NCI-H2107 (cell line): ENCODE results near the gene CHST7.

Experiments used
- DNase-seq: peaks from one replicate; lab custom pipeline; 2025; lab: John Stamatoyannopoulos, UW

CHST7 gene

DNA sequence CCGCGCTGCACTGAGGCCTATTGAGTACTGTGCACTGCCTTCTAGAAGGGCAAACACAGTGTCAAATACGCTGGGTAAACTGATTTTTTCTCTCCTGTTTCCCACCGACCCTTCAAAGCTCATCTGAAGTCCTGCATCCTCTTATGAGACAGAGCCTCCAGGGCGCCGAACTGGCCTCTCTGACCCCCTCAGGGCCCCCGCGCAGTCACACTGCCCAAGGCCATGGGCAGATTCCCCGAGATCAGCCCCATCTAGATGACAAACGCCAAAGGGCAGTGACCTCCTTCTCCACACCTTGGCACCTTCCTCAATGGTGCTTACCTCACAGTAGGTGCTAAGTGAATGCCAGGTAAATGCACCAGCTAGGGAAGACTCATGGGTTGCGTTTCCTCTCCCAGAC lies 34.4 kb downstream of the CHST7 start:
- no peak for DNase-seq

DNA sequence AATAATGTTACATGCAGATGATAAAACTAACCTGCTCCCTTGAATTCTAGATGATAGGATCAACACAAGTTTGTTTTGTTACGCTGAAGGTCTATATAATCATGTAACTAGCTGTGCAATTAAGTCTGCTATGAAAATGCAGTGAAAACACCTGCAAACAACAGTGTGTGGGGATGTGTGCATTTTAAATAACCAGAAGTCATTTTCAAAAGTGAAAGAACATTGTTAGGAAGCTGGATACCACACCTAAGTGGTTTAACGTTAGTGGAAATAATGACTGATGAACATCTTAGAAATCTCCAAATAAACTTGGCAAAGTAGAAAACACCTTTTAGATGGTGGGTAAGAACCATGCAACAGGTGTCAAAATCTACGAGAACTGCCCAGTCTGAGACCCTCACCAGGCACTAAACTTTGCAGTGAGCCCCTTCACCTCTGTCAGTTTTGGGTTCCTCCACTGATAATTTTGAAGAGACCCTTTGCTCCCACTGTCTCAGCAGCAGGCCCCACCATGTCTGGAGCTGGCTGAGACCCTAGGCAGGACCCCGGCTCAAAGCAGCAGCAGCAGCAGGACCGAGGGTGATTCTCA lies 36.6 kb downstream of the CHST7 start:
- DNase-seq = no peak

- no peak for DNase-seq
Measured at GRCh38 chrX:46611658-46612362, 38.2 kb downstream of the CHST7 start.

GRCh38 chrX:46617906-46618305 lies 44.3 kb downstream of the CHST7 start:
- no peak for DNase-seq

DNA sequence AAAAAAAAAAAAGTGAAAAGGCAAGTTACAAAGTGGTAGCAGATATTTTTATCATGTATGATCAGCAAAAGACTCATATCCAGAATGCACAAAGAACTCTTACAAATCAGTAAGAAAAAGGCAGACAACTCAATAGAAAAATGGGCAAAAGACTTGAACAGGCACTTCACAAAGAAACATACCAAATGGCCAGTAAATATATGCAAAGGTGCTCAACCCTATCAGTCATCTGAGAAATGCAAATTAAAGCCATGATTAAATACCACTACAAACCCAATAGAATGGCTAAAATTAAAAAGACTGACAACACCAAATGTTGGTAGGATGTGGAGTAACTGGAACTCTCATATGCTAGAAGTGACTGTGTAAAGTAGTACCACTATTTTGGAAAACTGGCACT lies 45.4 kb downstream of the CHST7 start:
- DNase-seq = no peak

- no peak for DNase-seq
Measured at GRCh38 chrX:46620505-46620904, 46.9 kb downstream of the CHST7 start.

- DNase-seq = no peak
Measured at GRCh38 chrX:46621572-46621971, 48.0 kb downstream of the CHST7 start.

GRCh38 chrX:46624090-46624786 lies 50.7 kb downstream of the CHST7 start:
- no peak for DNase-seq

GRCh38 chrX:46626566-46626965 lies 53.0 kb downstream of the CHST7 start:
- DNase-seq = no peak

DNA sequence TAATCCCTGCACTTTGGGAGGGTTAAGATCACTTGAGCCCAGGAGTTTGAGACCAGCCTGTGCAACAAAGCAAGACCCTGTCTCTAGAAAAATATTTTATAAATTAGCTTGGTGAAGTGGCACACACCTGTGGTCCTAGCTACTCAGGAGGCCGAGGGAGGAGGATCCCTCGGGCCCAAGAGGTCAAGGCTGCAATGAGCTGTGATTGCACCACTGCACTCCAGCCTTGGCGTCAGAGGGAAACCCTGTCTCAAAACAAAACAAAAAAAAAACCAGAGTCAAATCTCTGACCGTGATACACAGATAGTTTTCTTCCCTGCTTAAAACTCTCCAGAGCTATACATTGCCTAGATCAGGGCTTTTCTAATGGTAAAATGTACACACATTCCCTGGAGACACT lies 53.5 kb downstream of the CHST7 start:
- DNase-seq = no peak

DNA sequence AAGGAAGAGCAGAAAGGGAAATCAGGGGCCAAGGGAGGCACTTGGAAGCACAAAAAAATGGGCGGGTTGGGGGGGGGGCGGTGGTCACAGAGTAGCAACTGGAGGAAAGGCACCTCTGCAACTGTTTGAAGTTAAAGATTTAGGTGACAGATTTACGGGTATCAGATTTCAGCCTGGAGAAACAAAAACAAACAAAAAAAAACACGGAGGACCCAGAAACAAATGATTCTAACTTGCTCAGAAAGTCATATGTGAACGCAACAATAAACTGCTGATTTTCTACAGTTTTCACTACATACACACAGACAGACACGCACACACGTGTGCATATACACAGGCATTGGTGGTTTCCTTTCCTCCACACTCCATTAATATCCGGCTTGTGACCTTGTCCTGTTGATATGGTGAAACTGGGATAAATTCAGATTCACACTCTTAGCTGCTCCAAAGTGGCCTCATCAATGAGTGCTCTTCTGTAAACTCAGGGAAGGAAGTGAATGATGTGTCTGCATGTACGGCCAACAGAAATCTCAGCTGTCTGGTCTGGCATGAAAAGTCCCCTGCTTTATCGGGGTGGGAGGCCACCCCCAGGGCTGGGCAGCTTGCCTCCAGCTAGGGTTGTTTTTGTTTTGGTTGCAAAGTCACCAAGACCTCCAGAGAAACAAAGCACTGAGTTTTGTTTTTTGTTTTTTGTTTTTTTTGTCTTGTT lies 54.3 kb downstream of the CHST7 start:
- DNase-seq = no peak

- no peak for DNase-seq
Measured at GRCh38 chrX:46628460-46629371, 55.2 kb downstream of the CHST7 start.

DNA sequence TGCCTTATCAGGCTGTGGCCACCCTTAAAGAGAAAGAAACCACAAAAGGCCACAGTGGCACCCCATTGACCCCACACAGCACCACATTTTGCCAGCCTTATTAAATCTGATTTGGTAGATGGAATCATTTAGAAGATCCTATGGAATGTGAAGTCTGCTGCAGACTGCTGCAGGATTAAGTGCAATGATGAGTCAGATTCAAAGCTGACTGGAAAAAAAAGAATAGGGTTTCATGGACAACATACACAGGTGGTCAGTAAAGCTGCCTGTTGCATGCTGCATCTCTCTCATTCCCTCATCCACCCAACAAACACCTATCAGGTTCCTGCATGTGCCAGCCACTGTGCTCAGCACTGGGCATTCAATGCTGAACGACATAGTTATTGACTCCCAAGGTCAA lies 56.6 kb downstream of the CHST7 start:
- DNase-seq = no peak

- DNase-seq = no peak
Measured at GRCh38 chrX:46634577-46634976, 61.0 kb downstream of the CHST7 start.

DNA sequence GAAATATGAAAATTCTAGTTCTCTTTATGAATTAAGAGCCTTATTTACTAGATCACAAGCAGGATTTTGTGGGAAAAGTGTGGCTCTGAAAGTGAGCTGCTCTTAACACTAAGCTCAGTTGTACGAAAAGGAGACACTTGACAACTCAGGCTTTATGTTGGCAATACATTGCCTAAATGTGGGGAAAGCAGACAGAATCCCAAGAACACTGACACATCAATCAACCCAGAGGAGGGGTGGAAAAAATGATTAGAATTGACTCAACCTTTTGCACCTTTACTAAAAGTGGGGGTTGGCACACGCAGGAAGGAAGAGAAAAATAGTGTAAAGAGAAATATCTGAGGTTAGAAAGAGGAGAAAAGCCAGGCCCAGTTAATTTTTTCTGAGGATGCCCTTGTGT lies 61.6 kb downstream of the CHST7 start:
- no peak for DNase-seq

DNA sequence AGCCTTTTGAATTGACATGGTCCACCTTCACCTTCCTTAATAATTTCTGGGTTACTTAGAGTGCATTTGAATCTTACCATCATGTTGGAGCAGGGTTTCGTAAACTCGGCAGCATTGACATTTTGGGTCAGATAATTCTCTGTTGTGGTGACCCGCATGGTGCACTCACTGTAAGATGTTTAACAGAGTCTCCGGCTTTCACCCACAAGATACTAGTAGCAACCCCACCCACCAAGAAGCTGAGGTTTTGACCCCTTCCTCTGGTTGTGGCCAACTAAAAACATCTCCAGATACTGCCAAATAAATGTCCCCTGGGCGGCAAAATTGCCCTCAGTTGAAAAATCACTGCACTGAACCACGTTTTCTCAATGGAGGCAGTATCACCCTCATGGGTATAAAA lies 62.7 kb downstream of the CHST7 start:
- DNase-seq = no peak

- DNase-seq = no peak
Measured at GRCh38 chrX:46637938-46638337, 64.4 kb downstream of the CHST7 start.

- no peak for DNase-seq
Measured at GRCh38 chrX:46642145-46642544, 68.6 kb downstream of the CHST7 start.

GRCh38 chrX:46643636-46644035 lies 70.1 kb downstream of the CHST7 start:
- no peak for DNase-seq

DNA sequence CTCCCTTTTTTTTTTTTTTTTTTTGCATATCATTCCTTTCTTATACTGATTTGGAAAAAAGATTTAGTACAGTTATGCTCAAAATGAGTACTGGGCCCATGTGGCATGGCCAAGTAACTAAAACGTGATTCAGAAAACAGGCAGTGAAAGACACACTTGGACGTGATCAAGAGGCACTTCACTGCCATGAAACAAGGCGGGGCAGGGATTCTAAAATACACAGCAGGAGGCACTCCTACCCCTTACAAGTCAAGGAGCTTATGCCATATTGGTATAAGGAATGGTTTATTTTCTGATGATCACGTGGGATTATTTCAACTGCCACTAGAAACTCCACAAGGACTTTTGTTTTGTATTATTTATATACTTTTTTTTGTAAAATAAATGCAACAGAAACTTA lies 72.0 kb downstream of the CHST7 start:
- no peak for DNase-seq

DNA sequence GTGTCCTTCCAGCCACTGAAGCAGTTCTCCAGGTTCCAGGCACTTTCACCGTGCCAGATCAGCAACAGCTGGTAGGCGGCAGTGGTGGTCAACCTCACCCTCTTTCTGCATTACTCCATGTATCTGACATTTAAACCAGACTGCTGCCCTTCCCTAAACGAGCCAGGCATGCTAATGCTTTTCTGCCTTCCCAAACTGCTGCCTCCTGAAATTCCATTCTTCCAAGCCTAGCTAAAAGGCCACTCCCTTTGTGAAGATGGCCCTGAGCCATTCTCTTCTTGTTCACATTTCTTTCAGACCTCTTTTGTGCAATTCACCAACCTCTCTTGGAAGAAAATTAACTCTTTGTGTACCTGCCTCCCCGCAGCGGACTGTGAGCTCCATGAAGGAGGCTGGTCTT lies 73.7 kb downstream of the CHST7 start:
- no peak for DNase-seq
